H9 (cell line): ENCODE measurements around the gene LIMK2. TPM values are rescaled to one million over a fixed set of nuclear protein-coding genes. Genes with fewer than 3 reads are reported as not detected.
"Not testable (repeated sequence)": the region's sequence is repeated elsewhere in the genome, so short reads cannot be mapped to it uniquely, and the experiment has no call there.

Experiments
- DNase-seq: peaks from one replicate; pipeline ENCODE4 v3.0.0-alpha.2; 2017
- H2AFZ ChIP-seq: one replicate; pipeline ENCODE4 v1.6.1; 2013; ENCODE audit warnings: mild to moderate bottlenecking, low read length, control low read depth, moderate library complexity
- H2AK5ac ChIP-seq: 2 replicates; pipeline ENCODE4 v1.6.1; 2013; ENCODE audit warnings: low read length, control low read depth, mixed read lengths; ENCODE audit not compliant: insufficient read length
- H2BK120ac ChIP-seq: one replicate; pipeline ENCODE4 v1.6.1; 2013; ENCODE audit warnings: low read depth, mild to moderate bottlenecking, low read length, control low read depth, inconsistent platforms; ENCODE audit not compliant: poor library complexity, severe bottlenecking
- H2BK12ac ChIP-seq: 2 replicates; pipeline ENCODE4 v1.6.1; 2013; ENCODE audit warnings: low read length, control low read depth, mixed read lengths, low read depth; ENCODE audit not compliant: insufficient read length
- H2BK15ac ChIP-seq: 2 replicates; pipeline ENCODE4 v1.6.1; 2013; ENCODE audit warnings: low read depth, low read length, control low read depth
- H2BK20ac ChIP-seq: one replicate; pipeline ENCODE4 v1.6.1; 2013; ENCODE audit warnings: low read depth, mild to moderate bottlenecking, low read length, control low read depth, inconsistent platforms; ENCODE audit not compliant: poor library complexity, severe bottlenecking
- H2BK5ac ChIP-seq: 2 replicates; pipeline ENCODE4 v1.6.1; 2013; ENCODE audit warnings: low read length, control low read depth, mixed read lengths; ENCODE audit not compliant: insufficient read length
- H3K14ac ChIP-seq: 2 replicates; pipeline ENCODE4 v1.6.1; 2013; ENCODE audit warnings: low read length, control low read depth; ENCODE audit not compliant: insufficient read depth
- H3K18ac ChIP-seq: 2 replicates; pipeline ENCODE4 v1.6.1; 2013; ENCODE audit warnings: low read depth, mild to moderate bottlenecking, mixed read lengths, low read length, control low read depth; ENCODE audit not compliant: insufficient read length
- H3K23ac ChIP-seq: 2 replicates; pipeline ENCODE4 v1.6.1; 2013; ENCODE audit warnings: low read length, control low read depth, mixed read lengths, low read depth; ENCODE audit not compliant: insufficient read length
- H3K23me2 ChIP-seq: 2 replicates; pipeline ENCODE4 v1.6.1; 2013; ENCODE audit warnings: low read depth, mild to moderate bottlenecking, mixed read lengths, low read length, control low read depth; ENCODE audit not compliant: insufficient read length, poor library complexity, severe bottlenecking
- H3K27ac ChIP-seq: 2 replicates; pipeline ENCODE4 v1.5.1; 2013; ENCODE audit warnings: low read length, control low read depth, mixed read lengths, low read depth; ENCODE audit not compliant: insufficient read length
- H3K27me3 ChIP-seq: 2 replicates; pipeline ENCODE4 v1.6.1; 2013; ENCODE audit warnings: low read length, control low read depth, inconsistent platforms; ENCODE audit not compliant: insufficient read depth
- H3K4ac ChIP-seq: 2 replicates; pipeline ENCODE4 v1.6.1; 2013; ENCODE audit warnings: low read depth, mild to moderate bottlenecking, control low read depth, inconsistent platforms, low read length, moderate library complexity
- H3K4me1 ChIP-seq: 2 replicates; pipeline ENCODE4 v1.6.1; 2013; ENCODE audit warnings: low read length, control low read depth, inconsistent platforms; ENCODE audit not compliant: insufficient read depth
- H3K4me2 ChIP-seq: 2 replicates; pipeline ENCODE4 v1.6.1; 2013; ENCODE audit warnings: low read length, control low read depth, mixed read lengths; ENCODE audit not compliant: insufficient read length, insufficient read depth
- H3K56ac ChIP-seq: 2 replicates; pipeline ENCODE4 v1.6.1; 2013; ENCODE audit warnings: low read depth, mild to moderate bottlenecking, mixed read lengths, low read length, control low read depth; ENCODE audit not compliant: insufficient read length
- H3K79me1 ChIP-seq: 2 replicates; pipeline ENCODE4 v1.6.1; 2013; ENCODE audit warnings: low read depth, mild to moderate bottlenecking, moderate library complexity, low read length, control low read depth, inconsistent platforms; ENCODE audit not compliant: insufficient read depth, poor library complexity, severe bottlenecking
- H3K79me2 ChIP-seq: 2 replicates; pipeline ENCODE4 v1.6.1; 2013; ENCODE audit warnings: low read length, control low read depth, inconsistent platforms; ENCODE audit not compliant: insufficient read depth
- H3K9ac ChIP-seq: 2 replicates; pipeline ENCODE4 v1.6.1; 2013; ENCODE audit warnings: low read length, control low read depth, mixed read lengths; ENCODE audit not compliant: insufficient read length; ENCODE audit errors: extremely low read depth
- H3K9me3 ChIP-seq: one replicate; pipeline ENCODE4 v1.6.1; 2013; ENCODE audit warnings: low read depth, low read length, inconsistent platforms; ENCODE audit not compliant: control insufficient read depth
- H3T11ph ChIP-seq: one replicate; pipeline ENCODE4 v1.6.1; 2013; ENCODE audit warnings: mild to moderate bottlenecking, low read length, control low read depth, inconsistent platforms
- H4K20me1 ChIP-seq: one replicate; pipeline ENCODE4 v1.6.1; 2013; ENCODE audit not compliant: control insufficient read depth, insufficient read length, insufficient read depth
- H4K5ac ChIP-seq: 2 replicates; pipeline ENCODE4 v1.6.1; 2013; ENCODE audit warnings: low read depth, mild to moderate bottlenecking, mixed read lengths, low read length, control low read depth; ENCODE audit not compliant: insufficient read length
- H4K8ac ChIP-seq: replicated peaks from 2 replicates; pipeline ENCODE4 v1.6.1; 2013; ENCODE audit warnings: low read length, control low read depth, mixed read lengths, low read depth; ENCODE audit not compliant: insufficient read length
- H4K91ac ChIP-seq: 2 replicates; pipeline ENCODE4 v1.6.1; 2013; ENCODE audit warnings: low read depth, mild to moderate bottlenecking, moderate library complexity, mixed read lengths, low read length, control low read depth; ENCODE audit not compliant: insufficient read length
- H3K27ac Mint-ChIP-seq, 3 experiments: 2 replicates in 2 of 3; 3 replicates in 1 of 3; pipeline ENCODE4 v1.8.0; 2020 to 2021; ENCODE audit warnings: mixed read lengths in 3 of 3, mild to moderate bottlenecking in 1 of 3, moderate library complexity in 1 of 3
- H3K27me3 Mint-ChIP-seq: 2 replicates; pipeline ENCODE4 v1.8.0; 2021; ENCODE audit warnings: low read depth, mild to moderate bottlenecking, moderate library complexity, mixed read lengths
- H3K36me3 Mint-ChIP-seq, 3 experiments: 2 replicates in 2 of 3; 3 replicates in 1 of 3; pipeline ENCODE4 v1.8.0; 2020 to 2021; ENCODE audit warnings: low read depth in 3 of 3, mixed read lengths in 3 of 3; ENCODE audit not compliant: insufficient read depth in 1 of 3
- H3K4me1 Mint-ChIP-seq, 2 experiments: 2 replicates each; pipeline ENCODE4 v1.8.0; 2020; ENCODE audit warnings: mixed read lengths in 2 of 2
- H3K4me3 Mint-ChIP-seq, 2 experiments: 2 replicates in 1 of 2; 3 replicates in 1 of 2; pipeline ENCODE4 v1.8.0; 2020 to 2021; ENCODE audit warnings: mild to moderate bottlenecking in 2 of 2, mixed read lengths in 2 of 2, moderate library complexity in 1 of 2
- H3K9me3 Mint-ChIP-seq, 2 experiments: 2 replicates in 1 of 2; 3 replicates in 1 of 2; pipeline ENCODE4 v1.8.0; 2020; ENCODE audit warnings: mild to moderate bottlenecking in 2 of 2, mixed read lengths in 2 of 2, moderate library complexity in 1 of 2
- WGBS: extraction: QIAGEN DNeasy Blood & Tissue Kit; methylation state at CpG from one replicate; pipeline ENCODE4 v1.1.7; 2013; ENCODE audit warnings: missing lambda C conversion rate, low lambda C conversion rate, mixed read lengths; ENCODE audit not compliant: insufficient read length; ENCODE audit errors: extremely low coverage; 5-methylcytosine and 5-hydroxymethylcytosine counted together
- total RNA-seq: library from RNA; stranded (reverse); gene quantifications from 2 replicates; pipeline ENCODE4 v1.2.1, GENCODE V29; 2021
- TF ChIP-seq, protein P1 (sequence below): fragments of 200-600 bp; sonication (generic); conservative IDR thresholded peaks from 3 replicates; pipeline ENCODE4 v1.8.0; 2021; ENCODE audit warnings: antibody characterized with exemption, mild to moderate bottlenecking

The LIMK2 gene
- total RNA-seq, 1 experiment from 2014 or later: 51.3 TPM

GRCh38 chr22:31170971-31171370 is 41.1 kb upstream of the LIMK2 start:
- TF ChIP-seq, protein P1, sequence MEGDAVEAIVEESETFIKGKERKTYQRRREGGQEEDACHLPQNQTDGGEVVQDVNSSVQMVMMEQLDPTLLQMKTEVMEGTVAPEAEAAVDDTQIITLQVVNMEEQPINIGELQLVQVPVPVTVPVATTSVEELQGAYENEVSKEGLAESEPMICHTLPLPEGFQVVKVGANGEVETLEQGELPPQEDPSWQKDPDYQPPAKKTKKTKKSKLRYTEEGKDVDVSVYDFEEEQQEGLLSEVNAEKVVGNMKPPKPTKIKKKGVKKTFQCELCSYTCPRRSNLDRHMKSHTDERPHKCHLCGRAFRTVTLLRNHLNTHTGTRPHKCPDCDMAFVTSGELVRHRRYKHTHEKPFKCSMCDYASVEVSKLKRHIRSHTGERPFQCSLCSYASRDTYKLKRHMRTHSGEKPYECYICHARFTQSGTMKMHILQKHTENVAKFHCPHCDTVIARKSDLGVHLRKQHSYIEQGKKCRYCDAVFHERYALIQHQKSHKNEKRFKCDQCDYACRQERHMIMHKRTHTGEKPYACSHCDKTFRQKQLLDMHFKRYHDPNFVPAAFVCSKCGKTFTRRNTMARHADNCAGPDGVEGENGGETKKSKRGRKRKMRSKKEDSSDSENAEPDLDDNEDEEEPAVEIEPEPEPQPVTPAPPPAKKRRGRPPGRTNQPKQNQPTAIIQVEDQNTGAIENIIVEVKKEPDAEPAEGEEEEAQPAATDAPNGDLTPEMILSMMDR: no peak
- Mint-ChIP-seq H3K9me3 (no peaks in the 10 kb centered on the region), H3K36me3 (peaks cover 4 to 8% (median 8%) of the 10 kb centered on the region in 3 experiments; a peak in 5 of 7 replicates), H3K4me3 (no peak overlapping the region), H3K4me1 (peaks cover 4 to 5% of the 10 kb centered on the region in 2 experiments; a peak in 2 of 4 replicates), H3K27ac (no peak overlapping the region), H3K27me3 (no peaks in the 10 kb centered on the region)
- Histone ChIP-seq H3K9me3 (no peaks in the 10 kb centered on the region), H2AK5ac (no peak overlapping the region), H4K5ac (no peak overlapping the region), H3K4me2 (no peak overlapping the region), H3T11ph (no peak overlapping the region), H2BK12ac (no peak overlapping the region), H3K18ac (no peak overlapping the region), H2BK5ac (no peak overlapping the region), H3K23ac (no peak overlapping the region), H3K79me2 (no peaks in the 10 kb centered on the region), H4K8ac (no peak overlapping the region), H3K4me1 (no peaks in the 10 kb centered on the region), H3K9ac (no peak overlapping the region), H2AFZ (no peak overlapping the region), H4K91ac (no peak overlapping the region), H2BK15ac (no peak overlapping the region), H3K27ac (no peak overlapping the region), H3K56ac (no peak overlapping the region), H3K23me2 (no peaks in the 10 kb centered on the region), H3K27me3 (no peaks in the 10 kb centered on the region), H3K79me1 (peaks cover 3% of the 10 kb centered on the region), H2BK20ac (no peak overlapping the region), H4K20me1 (no peaks in the 10 kb centered on the region), H3K4ac (no peak overlapping the region), H3K14ac (no peak overlapping the region), H2BK120ac (no peak overlapping the region)
- no CpG with 5 or more reads among the region's 4 CpGs for WGBS
- DNase-seq: no peak

GRCh38 chr22:31171734-31172133 is 40.4 kb upstream of the LIMK2 start:
- H2BK120ac ChIP-seq, H3K9ac ChIP-seq, H3K4me1 Mint-ChIP-seq, H2BK5ac ChIP-seq, H3K9me3 Mint-ChIP-seq, H2AK5ac ChIP-seq, H3K56ac ChIP-seq, H3K18ac ChIP-seq, H3K23me2 ChIP-seq, H3K27ac Mint-ChIP-seq, H2BK12ac ChIP-seq, H3K9me3 ChIP-seq, H3K4ac ChIP-seq, DNase-seq, H4K20me1 ChIP-seq, H3T11ph ChIP-seq, H3K4me3 Mint-ChIP-seq, H3K4me1 ChIP-seq, H3K36me3 Mint-ChIP-seq, H4K8ac ChIP-seq, H2BK20ac ChIP-seq, H3K23ac ChIP-seq, H3K79me2 ChIP-seq, H4K5ac ChIP-seq, H2BK15ac ChIP-seq, H3K79me1 ChIP-seq, H3K27me3 Mint-ChIP-seq, H2AFZ ChIP-seq, H4K91ac ChIP-seq, H3K27me3 ChIP-seq, H3K27ac ChIP-seq, H3K14ac ChIP-seq, H3K4me2 ChIP-seq: not testable (repeated sequence)
- WGBS: no CpG with 5 or more reads among the region's 9 CpGs
